ENCODE measurements around the gene PDPK1.
"Not testable (repeated sequence)": the region's sequence is repeated elsewhere in the genome, so short reads cannot be mapped to it uniquely, and the experiment has no call there.

GRCh38 chr16:2627075-2627474 is 89.3 kb downstream of the PDPK1 start:
- TF ChIP-seq CTCF (conservative IDR thresholded peaks at IDR 0.05; ENCODE audit: low read depth in 2 of 2); JUNB (IDR thresholded peaks at IDR 0.05; ENCODE audit: unreplicated experiment); EZH2 (IDR thresholded peaks at IDR 0.05; ENCODE audit: low read depth, unreplicated experiment); EZH2phosphoT487 (IDR thresholded peaks at IDR 0.05; ENCODE audit: unreplicated experiment); CREB1 (CRISPR knock-in tag; IDR thresholded peaks at IDR 0.05; ENCODE audit: low read depth); POLR2AphosphoS5 (IDR thresholded peaks at IDR 0.05; ENCODE audit: low read depth); REST (IDR thresholded peaks at IDR 0.05; ENCODE audit: unreplicated experiment); NANOG (IDR thresholded peaks at IDR 0.05; ENCODE audit: borderline replicate concordance); STAT1 (IDR thresholded peaks at IDR 0.05; ENCODE audit: unreplicated experiment); ZNF331 (CRISPR knock-in tag; IDR thresholded peaks at IDR 0.05; ENCODE audit: low read depth); ETS1 (IDR thresholded peaks at IDR 0.05): not testable (repeated sequence)

All from GM23338 (cell line).